Peyer's patch (tissue), 4 donors: ENCODE results near the gene DNAJC15. TPM values are rescaled to one million over a fixed set of nuclear protein-coding genes. Genes with fewer than 3 reads are reported as not detected.

ENCODE experiments used
- DNase-seq, 3 donors: peaks; one replicate each; pipeline ENCODE4 v3.0.0-alpha.2; 2017 to 2019
- H3K27ac ChIP-seq, 4 donors: fragments of 200-600 bp; sonication (generic); one replicate each; pipeline ENCODE4 v1.5.1; 2016 to 2019
- H3K27me3 ChIP-seq, 2 donors: fragments of 200-600 bp; sonication (generic); one replicate each; pipeline ENCODE4 v1.5.1; 2019
- H3K36me3 ChIP-seq, 3 donors: fragments of 200-600 bp; sonication (generic); one replicate each; pipeline ENCODE4 v1.5.1; 2016 to 2019
- H3K4me1 ChIP-seq, 4 donors: fragments of 200-600 bp; sonication (generic); one replicate each; pipeline ENCODE4 v1.5.1; 2016 to 2019
- H3K4me3 ChIP-seq, 4 donors: fragments of 200-600 bp; sonication (generic); 1 replicate in 3 of 4; 2 replicates in 1 of 4; pipeline ENCODE4 v1.5.1; 2016 to 2019; ENCODE audit warnings: mild to moderate bottlenecking in 1 of 4
- H3K9me3 ChIP-seq, 4 donors: fragments of 200-600 bp; sonication (generic); one replicate each; pipeline ENCODE4 v1.5.1; 2016 to 2019; ENCODE audit warnings: mild to moderate bottlenecking in 1 of 4
- POLR2A ChIP-seq, 2 donors: fragments of 450-650 bp; IDR thresholded peaks; one replicate each; pipeline ENCODE4 v1.5.1; 2017; ENCODE audit warnings: antibody characterized with exemption in 2 of 2, mild to moderate bottlenecking in 2 of 2, moderate library complexity in 2 of 2
- total RNA-seq, 4 donors: library from RNA; depleted of rRNA; stranded (reverse); fragments of >200 nt; gene quantifications; one replicate each; pipeline ENCODE4 v1.1.0, GENCODE V29; 2016
- TF ChIP-seq, protein P1 (sequence below), 6 experiments: fragments of 450-650 bp in 4 of 6; fragments of 200-600 bp in 2 of 6; sonication (generic) in 1 of 6; IDR thresholded peaks; one replicate each; pipeline ENCODE4 v1.5.1; 2017 to 2019; ENCODE audit warnings: antibody characterized with exemption in 6 of 6, mild to moderate bottlenecking in 3 of 6, moderate library complexity in 1 of 6

DNAJC15 gene
- total RNA-seq, 4 donors from 2014 or later: 5.8 to 27.5 (median 11.9) TPM

DNA sequence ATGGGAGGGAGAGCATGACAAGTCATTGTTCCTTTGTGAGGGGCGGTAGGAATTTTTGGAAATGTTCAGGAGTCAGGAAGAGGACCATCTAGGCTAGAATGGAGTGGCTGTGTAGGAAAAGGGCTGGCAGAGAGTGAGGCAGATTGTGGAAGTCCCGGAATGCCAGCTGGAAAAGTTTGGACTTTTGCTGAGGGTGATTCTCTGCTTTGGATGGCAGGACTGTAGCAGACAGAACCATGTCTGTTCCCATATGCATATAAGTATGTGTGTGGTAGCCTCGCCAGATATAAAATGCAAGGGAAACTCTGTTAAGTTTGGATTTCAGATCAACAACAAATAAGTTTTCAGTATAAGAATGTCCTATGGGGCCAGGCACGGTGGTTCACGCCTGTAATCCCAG is 112.1 kb downstream of the DNAJC15 start:
- H3K27me3 ChIP-seq: no peaks in the 10 kb centered on the region
- no peak overlapping the region for H3K27ac ChIP-seq
- H3K9me3 ChIP-seq: no peaks in the 10 kb centered on the region
- H3K36me3 ChIP-seq: no peaks in the 10 kb centered on the region
- DNase-seq: no peak
- H3K4me1 ChIP-seq: no peaks in the 10 kb centered on the region
- TF ChIP-seq POLR2A (IDR thresholded peaks at IDR 0.05): no peak
- TF ChIP-seq, protein P1, sequence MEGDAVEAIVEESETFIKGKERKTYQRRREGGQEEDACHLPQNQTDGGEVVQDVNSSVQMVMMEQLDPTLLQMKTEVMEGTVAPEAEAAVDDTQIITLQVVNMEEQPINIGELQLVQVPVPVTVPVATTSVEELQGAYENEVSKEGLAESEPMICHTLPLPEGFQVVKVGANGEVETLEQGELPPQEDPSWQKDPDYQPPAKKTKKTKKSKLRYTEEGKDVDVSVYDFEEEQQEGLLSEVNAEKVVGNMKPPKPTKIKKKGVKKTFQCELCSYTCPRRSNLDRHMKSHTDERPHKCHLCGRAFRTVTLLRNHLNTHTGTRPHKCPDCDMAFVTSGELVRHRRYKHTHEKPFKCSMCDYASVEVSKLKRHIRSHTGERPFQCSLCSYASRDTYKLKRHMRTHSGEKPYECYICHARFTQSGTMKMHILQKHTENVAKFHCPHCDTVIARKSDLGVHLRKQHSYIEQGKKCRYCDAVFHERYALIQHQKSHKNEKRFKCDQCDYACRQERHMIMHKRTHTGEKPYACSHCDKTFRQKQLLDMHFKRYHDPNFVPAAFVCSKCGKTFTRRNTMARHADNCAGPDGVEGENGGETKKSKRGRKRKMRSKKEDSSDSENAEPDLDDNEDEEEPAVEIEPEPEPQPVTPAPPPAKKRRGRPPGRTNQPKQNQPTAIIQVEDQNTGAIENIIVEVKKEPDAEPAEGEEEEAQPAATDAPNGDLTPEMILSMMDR (IDR thresholded peaks at IDR 0.05): no peak
- no peak overlapping the region for H3K4me3 ChIP-seq

DNA sequence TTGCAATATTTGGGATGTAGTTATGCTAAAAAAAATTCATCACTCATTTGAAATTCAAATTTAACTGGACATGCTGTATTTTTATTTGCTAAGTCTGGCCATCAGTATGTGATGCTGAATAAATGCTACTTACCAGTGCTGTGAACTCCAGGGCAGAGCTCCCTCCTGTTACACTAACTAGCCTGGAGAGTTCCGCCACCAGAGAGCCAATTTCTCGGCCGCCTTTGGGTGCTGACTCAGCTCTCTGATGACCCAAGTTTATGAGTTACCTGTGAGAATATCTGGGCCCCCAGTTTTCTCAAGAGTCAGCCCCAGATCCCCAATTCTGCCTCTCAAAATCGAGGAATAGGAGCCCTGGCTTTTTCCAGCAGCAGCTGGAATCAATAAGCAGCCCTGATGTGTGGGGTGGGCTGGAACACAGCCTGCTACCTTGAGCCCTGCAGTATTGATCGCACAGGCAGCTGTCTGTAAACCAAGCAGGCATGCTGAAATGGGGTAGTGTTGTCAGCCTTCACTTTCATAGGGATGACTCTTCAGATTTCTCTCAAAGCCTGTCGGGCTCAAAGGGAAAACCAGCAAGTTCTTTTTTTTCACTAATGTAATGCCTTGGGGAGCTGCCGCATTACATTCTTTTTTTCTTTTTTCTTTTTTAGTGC is 113.7 kb downstream of the DNAJC15 start:
- Histone ChIP-seq H3K9me3 (no peaks in the 10 kb centered on the region), H3K4me3 (no peak overlapping the region), H3K36me3 (no peaks in the 10 kb centered on the region), H3K27ac (no peak overlapping the region), H3K4me1 (no peaks in the 10 kb centered on the region), H3K27me3 (no peaks in the 10 kb centered on the region)
- TF ChIP-seq, protein P1 (IDR thresholded peaks at IDR 0.05): no peak
- TF ChIP-seq POLR2A (IDR thresholded peaks at IDR 0.05): no peak
- no peak for DNase-seq

DNA sequence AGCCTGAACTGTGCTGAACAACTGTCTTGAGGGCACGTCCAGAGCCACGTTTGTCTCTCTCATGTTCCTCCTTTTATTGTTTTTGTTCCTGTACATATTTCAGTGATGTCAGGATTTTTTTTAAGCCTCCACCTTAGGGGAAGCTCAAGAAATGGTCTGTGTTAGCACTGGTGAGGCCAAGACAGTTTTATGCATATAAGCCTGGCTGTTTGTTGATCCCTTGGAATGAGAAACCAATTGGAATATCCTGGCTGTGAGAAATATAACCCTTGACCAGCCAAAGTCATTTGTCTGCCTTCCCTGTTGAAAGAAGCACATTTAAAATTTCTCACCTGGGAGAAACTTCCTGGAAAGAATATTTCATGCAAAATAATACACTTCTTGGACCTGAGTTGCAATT is 115.8 kb downstream of the DNAJC15 start:
- no peak for DNase-seq
- Histone ChIP-seq H3K36me3 (no peaks in the 10 kb centered on the region), H3K27me3 (no peaks in the 10 kb centered on the region), H3K27ac (no peak overlapping the region), H3K4me3 (no peak overlapping the region), H3K9me3 (no peaks in the 10 kb centered on the region), H3K4me1 (no peaks in the 10 kb centered on the region)
- TF ChIP-seq, protein P1 (IDR thresholded peaks at IDR 0.05): no peak
- no peak for TF ChIP-seq POLR2A (IDR thresholded peaks at IDR 0.05)

DNA sequence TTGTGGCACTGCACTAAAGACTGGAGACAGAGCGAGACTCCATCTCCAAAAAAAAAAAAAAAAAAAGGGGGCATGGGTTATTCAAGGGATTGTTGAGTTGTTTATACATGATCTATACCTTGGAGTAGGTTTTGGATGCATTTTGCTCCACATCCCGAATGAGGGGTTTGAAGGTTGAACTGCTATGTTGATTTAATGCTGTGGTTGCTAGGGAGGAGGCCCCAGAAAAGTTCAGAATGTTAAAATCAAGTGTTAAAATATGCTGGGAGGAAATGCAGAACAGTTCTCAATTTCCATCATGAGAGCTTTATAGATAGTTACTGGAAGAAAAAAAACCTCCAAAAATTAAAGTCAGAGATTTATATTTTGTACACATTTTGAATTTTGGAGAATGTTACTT is 116.5 kb downstream of the DNAJC15 start:
- H3K4me3 ChIP-seq: no peak overlapping the region
- no peaks in the 10 kb centered on the region for H3K4me1 ChIP-seq
- no peaks in the 10 kb centered on the region for H3K9me3 ChIP-seq
- H3K27ac ChIP-seq: no peak overlapping the region
- no peak for DNase-seq
- no peaks in the 10 kb centered on the region for H3K27me3 ChIP-seq
- TF ChIP-seq POLR2A (IDR thresholded peaks at IDR 0.05): no peak
- TF ChIP-seq, protein P1 (IDR thresholded peaks at IDR 0.05): no peak
- H3K36me3 ChIP-seq: no peaks in the 10 kb centered on the region

DNA sequence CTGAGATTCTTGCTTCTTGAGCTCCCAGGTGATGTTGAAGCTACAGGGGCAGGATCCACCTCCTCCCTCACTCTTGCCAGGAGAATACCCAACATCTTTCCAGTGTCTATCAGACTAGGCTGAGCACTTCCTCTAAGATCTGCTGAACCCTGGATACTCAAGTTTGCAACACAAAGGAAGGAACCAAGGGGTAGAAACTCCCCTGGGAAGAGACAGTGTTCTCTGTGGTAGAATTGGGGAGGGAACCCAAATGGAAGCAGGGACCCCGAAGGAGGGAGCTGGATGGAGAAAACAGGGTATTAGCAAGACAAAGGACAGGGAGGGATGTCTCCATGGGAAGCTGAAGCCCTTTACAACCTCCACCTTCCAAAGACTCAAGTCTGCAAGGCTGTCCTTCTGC is 117.6 kb downstream of the DNAJC15 start:
- Histone ChIP-seq H3K4me1 (no peaks in the 10 kb centered on the region), H3K9me3 (no peaks in the 10 kb centered on the region), H3K4me3 (no peak overlapping the region), H3K27ac (no peak overlapping the region), H3K27me3 (no peaks in the 10 kb centered on the region), H3K36me3 (no peaks in the 10 kb centered on the region)
- DNase-seq: no peak
- TF ChIP-seq, protein P1 (IDR thresholded peaks at IDR 0.05): no peak
- TF ChIP-seq POLR2A (IDR thresholded peaks at IDR 0.05): no peak

DNA sequence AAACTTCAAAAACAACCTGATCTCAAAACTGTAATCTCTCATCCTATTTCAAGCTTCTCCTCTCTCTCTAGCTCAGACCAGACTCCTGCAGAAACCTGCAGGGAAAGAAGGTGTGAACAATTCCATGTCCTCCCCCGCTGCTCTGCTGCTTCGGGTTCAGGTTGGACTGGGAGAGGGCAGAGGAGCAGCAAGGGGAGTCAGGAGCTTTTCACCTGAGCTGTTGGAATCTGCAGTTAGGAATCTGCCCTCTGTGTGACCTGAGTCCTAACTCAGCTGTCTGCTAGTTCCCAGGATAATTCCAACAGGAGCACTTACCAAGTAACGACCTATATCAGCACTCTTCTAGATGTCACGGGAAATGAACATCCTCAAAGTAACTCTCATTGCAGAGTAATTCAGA is 118.3 kb downstream of the DNAJC15 start:
- Histone ChIP-seq H3K4me1 (no peaks in the 10 kb centered on the region), H3K27ac (no peak overlapping the region), H3K27me3 (no peaks in the 10 kb centered on the region), H3K4me3 (no peak overlapping the region), H3K9me3 (no peaks in the 10 kb centered on the region), H3K36me3 (no peaks in the 10 kb centered on the region)
- TF ChIP-seq, protein P1 (IDR thresholded peaks at IDR 0.05): no peak
- no peak for TF ChIP-seq POLR2A (IDR thresholded peaks at IDR 0.05)
- DNase-seq: no peak
